Measurements from ENCODE around the gene COBL.
"Not testable (repeated sequence)": the region's sequence is repeated elsewhere in the genome, so short reads cannot be mapped to it uniquely, and the experiment has no call there.

Gene COBL

DNA sequence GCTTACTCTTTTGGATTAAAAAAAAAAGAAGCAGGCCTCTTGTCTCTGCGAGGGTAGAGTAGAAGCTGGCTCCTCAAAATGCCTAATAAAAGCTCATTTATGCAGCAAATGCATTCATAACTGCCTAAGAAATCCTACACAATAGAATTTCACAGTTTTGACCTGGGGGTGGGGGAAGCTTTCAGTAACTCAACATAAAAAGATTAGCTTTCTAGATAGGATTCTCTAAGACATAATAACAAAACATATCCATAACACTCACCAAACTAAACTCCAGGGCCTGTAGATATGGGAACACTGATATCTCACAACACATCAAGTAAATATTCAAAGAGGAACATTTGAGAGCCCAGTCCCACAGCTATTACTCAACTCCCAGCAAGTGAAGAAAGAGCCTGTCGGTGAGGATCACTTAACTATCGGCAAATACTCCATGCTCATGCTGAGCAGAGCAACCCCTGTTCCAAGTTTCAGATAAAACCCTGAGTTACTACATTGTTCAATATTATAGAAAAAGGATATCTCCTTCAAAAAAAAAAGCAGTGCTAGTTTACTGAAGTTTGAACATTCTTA is 88.1 kb downstream of the COBL start:
- DNase-seq: no peak

DNA sequence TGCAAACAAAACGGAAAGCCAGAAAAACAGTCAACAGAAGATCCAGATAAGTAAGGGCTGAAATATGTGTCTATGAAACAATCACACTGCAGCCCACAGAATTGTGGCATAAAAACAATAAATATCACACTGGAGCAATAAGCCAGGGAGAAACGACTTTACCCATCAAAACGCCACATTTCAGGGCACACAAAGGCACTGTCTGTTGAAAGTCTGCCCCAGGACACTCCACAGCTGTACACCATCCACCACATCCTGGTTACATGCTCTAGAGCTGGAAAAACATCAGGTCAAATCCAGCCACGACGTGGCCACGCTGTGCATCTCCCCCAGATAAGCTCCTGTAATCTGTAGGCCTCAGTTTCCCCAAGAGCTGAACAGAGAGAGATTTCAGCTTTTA is 88.7 kb downstream of the COBL start:
- no peak for DNase-seq

DNA sequence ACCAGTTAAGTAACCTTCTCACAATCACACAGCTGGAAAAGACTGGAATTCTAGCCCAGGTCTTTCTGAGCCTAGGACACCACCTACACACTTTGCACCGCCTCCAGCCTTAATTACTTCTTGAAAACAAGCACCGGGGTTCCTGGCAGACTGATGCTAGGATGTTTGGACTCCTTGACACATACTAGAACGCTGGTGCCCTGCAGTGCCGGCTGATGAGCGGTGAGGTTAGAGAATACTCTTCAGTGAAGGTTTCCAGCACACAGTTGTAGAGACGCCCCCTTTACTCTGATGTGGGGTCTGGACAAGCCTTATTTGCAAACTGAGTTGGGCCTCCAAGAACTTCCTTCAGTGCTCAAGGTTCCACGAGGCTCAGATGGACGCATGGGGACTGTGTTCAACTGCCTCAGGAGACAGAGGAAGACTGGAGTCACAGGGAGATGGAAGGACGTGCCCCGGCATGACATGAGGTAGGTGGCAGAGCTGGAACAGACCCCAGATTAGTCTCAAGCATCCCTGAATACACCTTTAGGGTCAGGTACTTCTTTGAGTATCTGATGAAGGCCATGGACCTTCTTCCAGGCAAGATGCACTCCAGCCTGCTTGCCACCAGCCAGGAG is 89.6 kb downstream of the COBL start:
- no peak for DNase-seq

DNA sequence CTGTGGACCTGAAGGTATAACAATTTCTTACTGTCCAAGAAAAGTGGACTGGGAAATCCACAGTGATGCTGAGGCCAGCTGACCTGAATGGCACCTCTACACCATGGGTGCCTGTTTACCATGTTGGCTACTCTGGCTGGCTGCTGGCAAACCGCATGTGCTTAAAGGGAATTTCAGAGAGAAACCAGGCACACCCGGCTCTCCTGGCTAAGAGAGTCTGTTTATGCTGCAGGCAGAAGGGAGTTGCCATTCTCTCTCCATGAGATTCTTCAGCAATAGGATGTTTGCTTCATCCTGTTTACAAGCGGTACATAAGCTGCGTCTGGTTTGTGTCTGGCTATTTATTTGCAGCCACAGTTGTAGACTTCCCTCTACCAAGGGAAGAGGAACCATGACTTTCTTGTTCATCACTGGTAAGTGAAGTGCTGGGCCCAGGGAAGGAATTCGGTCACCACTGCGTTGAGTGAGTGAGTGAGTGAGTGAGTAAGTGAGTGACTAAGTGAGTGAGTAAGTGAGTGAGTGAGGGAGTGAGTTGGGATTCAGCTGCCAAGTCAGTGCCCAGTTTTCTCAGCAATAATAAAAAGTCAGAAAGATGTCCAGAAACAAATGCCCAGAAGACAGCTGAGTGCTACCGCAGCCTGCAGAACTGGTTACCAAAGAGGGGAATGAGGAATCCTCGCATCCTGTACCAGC is 90.4 kb downstream of the COBL start:
- DNase-seq: no peak

DNA sequence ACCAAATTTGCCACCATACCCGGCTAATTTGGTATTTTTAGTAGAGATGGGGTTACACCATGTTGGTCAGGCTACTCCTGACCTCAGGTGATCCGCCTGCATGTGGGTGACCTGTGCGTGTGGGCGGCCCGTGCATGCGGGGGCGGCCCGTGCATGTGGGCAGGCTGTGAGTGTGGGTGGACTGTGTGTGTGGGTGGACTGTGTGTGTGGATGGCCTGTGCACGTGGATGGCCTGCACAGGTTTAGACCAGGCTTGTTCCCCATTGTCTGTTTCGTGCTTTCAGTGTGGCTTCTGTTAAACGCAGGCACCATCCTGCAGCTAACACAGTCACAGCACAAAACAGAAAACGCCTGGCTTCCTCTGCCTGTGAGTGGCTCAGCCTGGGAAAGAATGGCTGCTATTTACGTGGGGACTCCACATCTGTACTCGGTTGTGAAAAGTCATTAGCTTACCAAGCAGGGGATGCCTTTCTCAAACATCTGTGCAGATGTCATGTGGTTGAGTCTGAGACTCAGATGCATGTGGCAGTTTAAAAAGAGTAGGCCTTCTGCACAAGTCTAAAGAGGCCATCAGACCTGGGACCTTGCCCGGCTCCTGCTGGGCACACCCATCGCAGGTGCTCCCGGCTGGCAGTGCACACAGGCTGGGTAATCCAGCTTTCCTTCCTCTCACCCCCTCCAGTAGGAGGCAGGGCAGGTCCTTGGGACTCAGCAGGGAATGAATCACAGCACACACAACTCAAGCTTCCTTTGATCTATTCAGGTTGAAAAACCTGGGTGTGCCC is 91.6 kb downstream of the COBL start:
- DNase-seq: no peak

DNA sequence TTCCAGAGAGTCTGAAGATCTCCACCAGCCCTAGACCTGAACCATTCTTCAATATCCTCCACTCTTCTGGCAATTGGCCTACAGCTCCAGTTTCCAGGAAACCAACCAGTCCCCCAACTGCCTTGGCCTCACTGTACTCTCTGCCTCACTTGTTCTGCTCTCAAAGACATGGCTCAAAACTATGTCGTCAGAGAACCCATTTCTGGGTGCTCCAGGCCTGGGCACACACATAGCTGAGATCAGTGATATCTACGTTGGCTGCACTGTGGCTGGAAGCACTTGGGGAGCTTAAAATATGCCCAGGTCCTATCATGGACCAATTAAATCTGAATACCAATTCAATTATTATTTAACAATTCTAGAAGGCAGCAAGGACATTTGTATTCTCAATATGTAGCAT is 93.1 kb downstream of the COBL start:
- DNase-seq: no peak

DNA sequence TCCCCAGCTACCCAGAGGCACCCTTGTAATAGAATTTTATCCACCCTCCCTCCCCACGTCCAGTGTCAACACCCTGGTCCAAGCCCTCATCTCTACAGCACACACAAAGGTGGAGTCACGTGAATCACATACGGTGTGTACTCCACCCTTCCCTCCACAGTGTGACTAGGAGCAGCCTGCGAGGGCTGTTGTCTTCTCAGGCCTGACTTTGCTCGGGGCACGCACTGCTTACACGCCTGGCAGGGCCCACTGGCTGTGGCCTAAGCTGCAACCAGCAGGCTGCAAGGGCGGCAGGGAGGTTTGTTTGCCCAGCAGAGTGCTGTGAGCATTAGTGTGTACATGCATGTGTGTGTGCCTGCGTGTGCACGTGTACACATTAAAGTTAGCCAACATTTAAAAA is 93.7 kb downstream of the COBL start:
- no peak for DNase-seq

DNA sequence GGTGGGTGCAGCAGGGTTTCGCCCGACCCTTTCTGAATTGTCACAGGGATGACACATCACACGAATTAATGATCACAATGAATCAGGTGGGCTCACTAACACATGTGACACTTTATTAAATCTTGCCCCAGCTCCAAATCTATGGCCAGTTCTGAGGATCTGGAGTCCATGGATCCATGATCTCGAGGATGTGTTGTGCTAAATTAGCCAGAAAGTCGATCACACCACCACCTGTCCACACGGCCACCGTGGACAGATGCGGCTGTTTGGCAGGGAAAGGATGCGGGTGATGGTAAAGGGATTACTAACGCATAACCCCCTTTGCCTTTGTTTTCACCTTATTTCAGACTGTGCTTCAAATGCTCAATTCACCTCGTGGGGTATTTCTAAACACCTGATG is 96.4 kb downstream of the COBL start:
- no peak for DNase-seq

DNA sequence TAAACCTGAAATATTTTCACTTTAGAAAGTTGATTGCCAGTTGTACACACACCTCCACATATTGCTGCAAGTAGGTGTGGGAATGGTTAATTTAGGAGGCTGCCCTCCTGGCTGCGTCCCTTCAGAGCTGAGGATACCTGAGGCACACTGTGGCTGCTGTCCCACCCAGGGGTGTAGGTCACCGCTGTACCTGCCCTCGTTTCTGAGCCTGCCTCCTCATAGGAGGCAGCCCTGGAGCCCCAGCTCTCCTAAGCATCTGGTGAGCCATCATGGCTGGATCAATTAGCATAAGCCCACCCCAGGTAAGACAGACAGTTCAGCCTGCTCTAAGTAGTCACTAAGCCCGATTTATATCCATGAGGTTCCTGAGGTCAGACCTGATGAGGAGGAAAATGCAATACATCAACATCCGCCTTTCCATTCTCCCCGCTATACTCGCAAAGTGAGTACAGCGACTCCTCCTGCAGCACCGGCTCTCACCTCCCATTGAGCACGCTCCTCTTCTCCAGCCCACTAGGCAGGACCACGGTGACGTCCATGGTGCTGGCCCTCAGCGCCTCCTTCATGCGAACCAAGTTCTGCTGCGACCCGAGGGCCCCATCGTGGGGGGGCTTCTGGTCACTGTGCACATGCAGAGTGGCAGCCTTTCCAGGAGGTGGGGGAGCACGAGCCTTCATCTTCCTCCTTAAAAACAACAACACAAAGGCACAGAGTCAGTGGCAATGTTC is 97.2 kb downstream of the COBL start:
- no peak for DNase-seq

DNA sequence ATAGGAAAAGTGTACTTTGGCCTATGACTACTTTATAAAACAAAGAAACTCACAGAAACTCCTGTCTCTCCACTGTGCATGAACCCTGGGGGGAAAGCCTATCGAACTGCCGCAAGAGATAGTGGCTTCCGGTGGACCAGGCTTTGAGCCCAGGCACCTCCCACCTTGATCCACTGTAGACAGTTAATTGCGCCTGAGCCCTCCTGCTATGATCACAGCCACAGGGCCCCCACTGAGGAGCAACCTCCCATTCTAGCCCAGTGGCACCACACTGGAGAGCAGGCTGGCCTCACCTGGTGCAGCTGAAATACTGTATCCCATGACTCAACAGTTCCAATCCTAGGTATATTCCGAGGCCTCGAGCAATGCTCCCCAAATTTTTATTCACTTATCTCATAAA is 98.8 kb downstream of the COBL start:
- DNase-seq: no peak

DNA sequence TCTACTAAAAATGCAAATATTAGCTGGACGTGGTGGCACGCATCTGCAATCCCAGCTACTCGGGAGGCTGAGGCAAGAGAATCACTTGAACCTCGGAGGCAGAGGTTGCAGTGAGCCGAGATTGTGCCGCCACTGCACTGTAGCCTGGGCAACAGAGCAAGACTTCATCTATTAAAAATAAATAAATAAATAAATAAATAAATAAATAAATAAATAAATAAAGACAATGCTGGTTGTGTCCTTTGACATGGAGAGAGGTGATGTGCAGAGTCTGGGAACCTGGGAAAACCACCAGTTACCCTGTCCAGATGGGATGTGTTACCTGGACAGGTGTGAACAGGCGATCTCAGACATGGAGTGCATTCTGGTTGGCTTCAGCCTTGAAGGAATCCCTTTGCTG is 102.5 kb downstream of the COBL start:
- no peak for DNase-seq

DNA sequence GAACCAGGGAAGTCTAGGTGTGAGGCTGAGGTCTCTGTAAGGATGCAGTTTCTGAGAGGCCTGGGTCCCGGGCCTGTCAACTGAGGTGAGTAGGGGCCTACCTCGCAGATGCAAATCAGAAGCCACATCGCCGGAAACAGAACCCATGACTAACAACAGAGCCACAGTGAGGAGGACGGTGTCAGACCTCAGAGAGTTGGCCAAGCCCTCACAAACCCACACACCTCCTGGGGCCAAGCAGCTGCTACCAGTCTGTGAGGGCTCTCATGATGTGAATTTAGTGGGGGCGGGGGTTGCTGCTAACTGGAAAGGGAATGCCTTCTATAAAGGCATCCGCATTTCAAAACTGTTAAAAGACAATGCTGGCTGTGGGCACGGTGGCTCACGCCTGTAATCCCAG is 103.0 kb downstream of the COBL start:
- DNase-seq: no peak

DNA sequence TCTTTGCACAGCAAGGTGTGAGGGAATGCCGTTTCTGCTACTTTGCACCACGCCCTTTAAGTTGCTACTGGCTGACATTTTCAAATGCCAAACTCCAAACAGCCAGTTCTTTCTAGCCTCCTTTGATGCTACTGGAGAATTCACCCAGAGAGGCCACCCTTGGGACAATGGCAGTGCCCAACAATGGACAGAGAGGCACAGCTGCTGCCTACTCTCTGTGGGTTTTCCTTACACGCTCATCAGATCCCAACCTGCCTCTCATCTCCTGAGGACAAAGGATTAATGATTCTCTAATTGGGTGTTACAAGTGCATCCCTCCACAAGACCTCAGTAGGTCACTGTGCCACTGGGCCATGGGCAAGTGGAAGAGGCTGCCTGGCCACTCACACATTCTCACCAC is 105.8 kb downstream of the COBL start:
- DNase-seq: no peak

DNA sequence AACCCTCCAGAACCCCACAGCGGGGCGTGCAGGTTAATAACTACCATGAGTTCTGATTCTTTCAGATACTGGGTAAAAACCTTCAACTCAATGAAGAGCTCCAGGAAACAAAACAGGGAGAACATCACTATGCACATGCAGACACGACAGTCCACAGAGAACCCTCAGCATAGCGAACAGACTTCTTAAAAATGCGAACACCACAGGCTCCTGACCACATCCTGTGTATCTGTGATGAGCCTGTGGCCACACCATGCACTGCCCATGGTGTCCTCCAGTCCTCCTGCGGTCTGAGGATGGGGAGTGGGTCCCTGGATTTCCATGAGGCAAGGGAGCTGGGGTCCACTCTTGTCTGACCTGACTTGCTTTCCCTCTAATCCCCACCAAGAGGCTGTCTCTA is 107.2 kb downstream of the COBL start:
- DNase-seq: no peak

DNA sequence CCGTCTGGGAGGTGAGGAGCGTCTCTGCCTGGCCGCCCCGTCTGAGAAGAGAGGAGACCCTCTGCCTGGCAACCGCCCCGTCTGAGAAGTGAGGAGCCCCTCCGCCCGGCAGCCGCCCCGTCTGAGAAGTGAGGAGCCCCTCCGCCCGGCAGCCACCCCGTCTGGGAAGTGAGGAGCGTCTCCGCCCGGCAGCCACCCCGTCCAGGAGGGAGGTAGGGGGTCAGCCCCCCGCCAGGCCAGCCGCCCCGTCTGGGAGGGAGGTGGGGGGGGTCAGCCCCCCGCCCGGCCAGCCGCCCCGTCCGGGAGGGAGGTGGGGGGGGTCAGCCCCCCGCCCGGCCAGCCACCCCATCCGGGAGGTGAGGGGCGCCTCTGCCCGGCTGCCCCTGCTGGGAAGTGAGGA is 108.5 kb downstream of the COBL start:
- not testable (repeated sequence) for DNase-seq

DNA sequence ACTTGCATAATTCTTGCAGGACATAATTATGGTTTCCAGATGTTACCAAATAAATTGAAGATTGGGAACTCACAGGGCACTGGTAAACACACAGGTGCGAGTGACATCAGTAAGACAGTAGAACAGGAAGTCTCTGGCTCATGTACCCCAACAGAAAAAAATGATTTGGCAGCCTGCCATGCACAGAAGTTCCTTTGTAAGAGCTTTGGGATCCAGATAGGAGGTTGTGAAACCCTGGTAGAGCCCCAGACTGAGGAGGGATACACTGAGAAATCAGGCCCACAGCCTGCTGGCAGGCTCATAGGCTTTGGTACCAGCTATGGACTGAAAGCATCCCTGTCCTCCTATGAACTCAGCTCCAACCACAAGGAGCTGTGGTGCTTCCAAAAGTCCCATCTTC is 118.0 kb downstream of the COBL start:
- DNase-seq: no peak

DNA sequence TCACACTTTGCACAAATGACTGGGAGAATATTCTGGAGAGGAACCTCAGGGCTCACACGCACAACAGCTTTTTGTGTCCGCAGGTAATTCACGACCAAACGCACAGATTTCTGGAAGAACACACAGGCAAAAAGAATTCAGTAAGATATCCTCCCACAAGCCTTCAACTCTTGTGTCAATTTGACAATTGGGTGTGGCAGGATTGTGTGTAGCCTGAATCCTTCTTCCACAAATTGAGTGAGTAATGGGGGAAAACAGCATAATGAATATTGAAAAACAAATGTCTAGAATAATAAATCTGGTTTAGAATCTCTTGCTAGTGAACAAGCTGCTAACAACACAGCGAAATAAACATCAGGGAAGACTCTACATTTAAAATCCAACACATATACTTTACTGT is 125.6 kb downstream of the COBL start:
- DNase-seq: no peak

DNA sequence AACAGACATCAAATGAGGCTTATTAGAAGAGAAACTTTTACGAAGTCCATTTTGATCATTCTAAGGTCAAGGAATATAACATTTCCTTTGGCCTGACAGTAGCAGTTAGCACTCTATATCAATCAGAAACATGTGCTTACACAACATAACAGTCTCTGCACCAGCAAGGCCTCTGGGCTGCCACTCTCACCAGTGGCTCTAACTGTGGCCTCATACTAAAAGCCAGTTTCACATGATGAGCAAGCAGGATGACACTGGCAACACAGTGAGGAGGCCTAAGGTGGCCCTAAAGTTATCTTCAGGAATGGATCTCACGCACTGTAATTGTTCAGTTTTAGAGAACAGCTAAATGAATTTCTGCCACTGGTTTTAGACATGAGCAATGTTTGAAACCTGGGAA is 126.8 kb downstream of the COBL start:
- no peak for DNase-seq

DNA sequence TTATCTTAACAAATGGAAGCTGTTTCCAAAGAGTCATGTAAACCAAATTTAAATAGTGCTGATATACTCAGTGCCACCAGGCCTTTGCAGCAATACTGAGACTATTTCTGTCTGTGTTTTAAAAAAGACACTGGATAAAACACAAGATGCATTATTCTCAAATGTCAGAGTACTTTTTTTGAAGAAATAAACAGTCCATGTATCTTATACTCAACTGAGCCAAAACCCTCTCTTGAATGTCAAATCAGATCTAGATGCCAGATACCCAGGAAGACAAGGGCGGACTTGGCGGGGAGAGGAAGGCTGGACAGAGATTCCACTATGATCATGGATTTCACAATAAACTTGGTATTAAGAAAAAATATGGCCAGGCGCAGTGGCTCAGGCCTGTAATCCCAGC is 127.6 kb downstream of the COBL start:
- no peak for DNase-seq

DNA sequence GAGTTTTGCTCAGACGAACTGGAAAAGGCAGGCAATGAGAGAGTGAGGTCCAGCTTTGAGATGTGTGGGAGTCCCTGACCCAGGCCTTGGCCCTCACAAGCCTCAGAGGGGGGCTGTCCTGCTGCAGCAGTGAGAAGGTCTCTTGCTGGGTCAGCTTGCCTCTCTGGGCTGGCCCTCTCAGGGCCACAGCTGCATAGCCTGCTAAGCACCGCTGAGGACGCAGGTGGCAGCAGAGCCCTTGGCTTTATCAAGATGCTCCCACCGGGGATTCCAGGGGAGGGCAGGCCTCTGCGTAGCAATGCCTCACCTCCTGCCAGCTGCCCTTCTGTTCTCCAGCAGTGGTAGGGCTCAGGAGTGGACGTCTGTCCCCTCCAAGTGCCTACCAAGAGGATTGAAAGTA is 128.7 kb downstream of the COBL start:
- peak; percentile 23 for DNase-seq

DNA sequence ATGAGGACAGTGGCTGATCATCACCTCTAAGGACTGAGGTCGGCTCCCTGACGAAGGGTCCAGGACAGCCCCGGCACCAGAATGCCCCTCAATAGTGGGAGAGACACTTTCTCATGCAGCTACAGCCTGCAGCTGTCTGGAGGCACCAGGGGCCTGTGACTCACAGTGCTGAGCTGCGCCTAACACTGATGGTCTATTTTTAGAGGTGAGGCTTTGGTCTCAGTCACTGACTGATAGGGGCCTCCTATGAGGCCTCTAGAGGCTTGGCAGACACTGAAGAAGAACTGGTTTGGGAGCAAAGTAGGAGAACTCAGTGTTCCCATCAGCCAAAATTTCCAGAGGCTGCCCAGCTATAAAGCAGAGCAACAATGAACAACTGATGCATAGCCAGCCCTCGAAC is 130.1 kb downstream of the COBL start:
- no peak for DNase-seq

DNA sequence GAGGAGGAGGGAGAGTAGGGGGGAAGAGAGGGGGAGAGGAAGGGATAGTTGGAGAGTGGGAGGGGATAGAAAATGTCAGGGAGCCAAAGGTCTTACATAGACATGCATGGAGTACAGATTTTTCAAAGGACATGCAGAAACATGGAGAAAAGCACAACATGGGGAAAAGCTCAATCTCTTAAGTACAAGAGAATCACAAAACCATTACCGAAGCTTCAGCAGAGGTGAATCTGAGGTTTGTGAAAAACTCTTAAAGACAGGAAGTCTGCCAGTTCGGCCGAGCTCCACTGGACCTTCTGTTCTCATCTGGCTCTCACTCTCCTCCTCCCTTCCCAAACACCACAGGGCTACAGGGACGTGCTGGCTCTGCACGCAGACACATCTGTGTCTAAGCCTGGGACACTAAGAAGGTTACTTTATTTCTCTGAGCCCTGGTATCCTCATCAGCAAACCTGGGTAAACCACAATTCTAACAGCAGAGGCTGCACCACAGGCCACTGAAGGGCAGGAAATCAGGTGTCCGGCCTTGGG is 133.9 kb downstream of the COBL start:
- no peak for DNase-seq

DNA sequence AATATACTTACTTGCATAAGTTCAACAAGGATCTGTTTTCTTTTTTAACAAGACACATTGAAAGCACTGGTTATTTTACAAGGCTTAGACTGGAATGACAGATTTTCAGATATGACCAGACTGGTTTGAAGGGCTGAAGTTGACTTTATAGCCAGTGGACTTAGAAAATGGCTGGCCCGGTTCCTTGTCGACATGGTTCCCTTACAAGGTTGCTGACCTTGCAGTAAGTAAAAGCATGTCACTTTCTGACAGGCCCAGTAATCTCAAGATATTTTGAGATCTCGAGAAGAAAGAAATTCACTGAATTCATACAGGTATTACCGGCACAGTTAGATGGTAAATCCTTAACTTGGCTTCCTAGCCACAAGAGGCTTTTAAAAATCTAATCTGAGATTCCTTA is 136.5 kb downstream of the COBL start:
- DNase-seq: no peak
